ENCODE measurements around the gene GTF2I.

DNA sequence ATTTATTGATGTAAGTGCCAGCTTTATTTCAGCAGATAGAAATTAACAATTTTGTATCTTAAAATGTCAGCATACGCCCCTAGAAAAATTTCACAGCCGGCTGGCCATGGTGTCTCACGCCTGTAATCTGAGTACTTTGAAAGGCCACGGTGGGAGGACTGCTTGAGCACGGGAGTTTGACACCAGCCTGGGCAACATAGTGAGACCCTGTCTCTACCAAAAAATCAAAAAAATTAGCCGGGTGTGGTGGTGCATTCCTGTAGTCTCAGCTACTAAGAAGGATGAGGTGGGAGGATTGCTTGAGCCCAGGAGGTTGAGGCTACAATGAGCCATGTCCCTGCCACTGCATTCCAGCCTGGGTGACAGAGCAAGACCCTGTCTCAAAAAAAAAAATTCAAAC is 14.1 kb downstream of the GTF2I start:
- TF ChIP-seq CTCF (IDR thresholded peaks at IDR 0.05; ENCODE audit: insufficient read depth, low read depth, low read length) (no peak), EZH2 (IDR thresholded peaks at IDR 0.05; ENCODE audit: insufficient read depth, low read length) (no peak)
